Ascending aorta (tissue), 2 donors: ENCODE measurements around the gene GULP1. TPM values are rescaled to one million over a fixed set of nuclear protein-coding genes. Genes with fewer than 3 reads are reported as not detected.

Experiments
- DNase-seq, 2 donors: peaks; one replicate each; pipeline ENCODE4 v3.0.0-alpha.2; 2019; ENCODE audit warnings: low spot score in 2 of 2
- H3K27ac ChIP-seq, 2 donors: fragments of 200-600 bp; sonication (generic); one replicate each; pipeline ENCODE4 v1.5.1; 2016 to 2017; ENCODE audit warnings: mild to moderate bottlenecking in 1 of 2
- H3K27me3 ChIP-seq: fragments of 200-600 bp; sonication (generic); one replicate; pipeline ENCODE4 v1.5.1; 2017
- H3K36me3 ChIP-seq, 2 donors: fragments of 200-600 bp; sonication (generic); one replicate each; pipeline ENCODE4 v1.5.1; 2016
- H3K4me1 ChIP-seq, 2 donors: fragments of 200-600 bp; sonication (generic); one replicate each; pipeline ENCODE4 v1.5.1; 2016 to 2017; ENCODE audit warnings: mild to moderate bottlenecking in 1 of 2
- H3K4me3 ChIP-seq, 2 donors: fragments of 200-600 bp; sonication (generic); one replicate each; pipeline ENCODE4 v1.5.1; 2016 to 2017; ENCODE audit warnings: mild to moderate bottlenecking in 1 of 2
- H3K9me3 ChIP-seq, 2 donors: fragments of 200-600 bp; sonication (generic); one replicate each; pipeline ENCODE4 v1.5.1; 2016
- intact Hi-C: fragments of 100-400 bp; cut with DNase I; formaldehyde crosslinking; loops from one replicate; pipeline ENCODE4 v1.15.1; 2023
- total RNA-seq: library from RNA; depleted of rRNA; stranded (reverse); fragments of >200 nt; gene quantifications from one replicate; pipeline ENCODE4 v1.1.0, GENCODE V29; 2016
- TF ChIP-seq, protein P1 (sequence below), 3 experiments: fragments of 200-600 bp in 2 of 3; fragments of 450-650 bp in 1 of 3; sonication (generic) in 2 of 3; IDR thresholded peaks; one replicate each; pipeline ENCODE4 v1.5.1; 2016 to 2019; ENCODE audit warnings: antibody characterized with exemption in 3 of 3, mild to moderate bottlenecking in 1 of 3, moderate library complexity in 1 of 3

The GULP1 gene
- total RNA-seq, 1 donor from 2014 or later: 67.8 TPM

DNA sequence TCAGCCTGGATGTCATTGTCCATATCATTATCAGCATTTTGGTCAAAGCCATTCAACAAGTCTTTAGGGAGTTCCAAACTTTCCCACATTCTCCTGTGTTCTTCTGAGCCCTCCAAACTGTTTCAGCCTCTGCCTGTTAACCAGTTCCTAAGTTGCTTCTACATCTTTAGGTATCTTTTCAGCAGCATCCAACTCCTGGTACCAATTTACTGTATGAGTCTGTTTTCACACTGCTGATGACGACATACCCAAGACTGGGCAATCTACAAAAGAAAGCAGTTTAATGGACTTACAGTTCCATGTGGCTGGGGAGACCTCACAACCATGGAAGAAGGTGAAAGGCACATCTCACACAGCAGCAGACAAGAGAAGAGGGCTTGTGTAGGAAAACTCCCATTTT, 94.2 kb downstream of the GULP1 start:
- Histone ChIP-seq H3K36me3 (peaks cover 5 to 17% of the 10 kb centered on the region in 2 donors), H3K27ac (no peak overlapping the region), H3K4me1 (peaks cover 0 to 7% of the 10 kb centered on the region in 2 donors), H3K9me3 (peaks cover 0 to 5% of the 10 kb centered on the region in 2 donors), H3K4me3 (no peak overlapping the region), H3K27me3 (no peaks in the 10 kb centered on the region)
- intact Hi-C loops: loop anchor here (5.0 to 10.0 kb wide), 2 partner anchors 46 to 109 kb away; no protein-coding TSS in a partner anchor
- DNase-seq: no peak
- TF ChIP-seq, protein P1, sequence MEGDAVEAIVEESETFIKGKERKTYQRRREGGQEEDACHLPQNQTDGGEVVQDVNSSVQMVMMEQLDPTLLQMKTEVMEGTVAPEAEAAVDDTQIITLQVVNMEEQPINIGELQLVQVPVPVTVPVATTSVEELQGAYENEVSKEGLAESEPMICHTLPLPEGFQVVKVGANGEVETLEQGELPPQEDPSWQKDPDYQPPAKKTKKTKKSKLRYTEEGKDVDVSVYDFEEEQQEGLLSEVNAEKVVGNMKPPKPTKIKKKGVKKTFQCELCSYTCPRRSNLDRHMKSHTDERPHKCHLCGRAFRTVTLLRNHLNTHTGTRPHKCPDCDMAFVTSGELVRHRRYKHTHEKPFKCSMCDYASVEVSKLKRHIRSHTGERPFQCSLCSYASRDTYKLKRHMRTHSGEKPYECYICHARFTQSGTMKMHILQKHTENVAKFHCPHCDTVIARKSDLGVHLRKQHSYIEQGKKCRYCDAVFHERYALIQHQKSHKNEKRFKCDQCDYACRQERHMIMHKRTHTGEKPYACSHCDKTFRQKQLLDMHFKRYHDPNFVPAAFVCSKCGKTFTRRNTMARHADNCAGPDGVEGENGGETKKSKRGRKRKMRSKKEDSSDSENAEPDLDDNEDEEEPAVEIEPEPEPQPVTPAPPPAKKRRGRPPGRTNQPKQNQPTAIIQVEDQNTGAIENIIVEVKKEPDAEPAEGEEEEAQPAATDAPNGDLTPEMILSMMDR (IDR thresholded peaks at IDR 0.05): no peak

- no peak for DNase-seq
- TF ChIP-seq, protein P1 (IDR thresholded peaks at IDR 0.05): no peak
- no peak overlapping the region for H3K27ac ChIP-seq
- H3K36me3 ChIP-seq: peaks cover 5 to 17% of the 10 kb centered on the region in 2 donors
- peaks cover 0 to 25% of the 10 kb centered on the region in 2 donors for H3K9me3 ChIP-seq
- intact Hi-C loops: loop anchor here (5.0 to 10.0 kb wide), 2 partner anchors 43 to 106 kb away; no protein-coding TSS in a partner anchor
- H3K4me1 ChIP-seq: no peaks in the 10 kb centered on the region
- H3K4me3 ChIP-seq: no peak overlapping the region
- no peaks in the 10 kb centered on the region for H3K27me3 ChIP-seq
Observed at GRCh38 chr2:188388831-188389230, 97.2 kb downstream of the GULP1 start.

DNA sequence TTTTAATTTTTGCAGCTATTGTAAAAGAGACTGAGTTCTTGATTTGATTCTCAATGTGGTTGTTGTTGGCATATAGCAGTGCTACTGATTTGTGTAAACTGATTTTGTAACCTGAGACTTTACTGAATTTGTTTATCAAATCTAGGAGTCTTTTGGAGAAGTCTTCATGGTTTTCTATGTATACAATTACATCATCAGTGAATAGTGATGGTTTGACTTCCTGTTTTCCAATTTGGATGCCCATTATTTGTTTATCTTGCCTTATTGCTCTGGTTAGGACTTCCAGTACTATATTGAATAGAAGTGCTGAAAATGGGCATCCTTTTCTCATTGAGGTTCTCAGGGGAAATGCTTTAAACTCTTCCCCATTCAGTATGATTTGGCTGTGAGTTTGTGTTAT, 99.7 kb downstream of the GULP1 start:
- Histone ChIP-seq H3K27me3 (no peaks in the 10 kb centered on the region), H3K9me3 (peaks cover 0 to 34% of the 10 kb centered on the region in 2 donors), H3K4me3 (no peak overlapping the region), H3K36me3 (no peaks in the 10 kb centered on the region), H3K27ac (no peak overlapping the region), H3K4me1 (no peaks in the 10 kb centered on the region)
- TF ChIP-seq, protein P1 (IDR thresholded peaks at IDR 0.05): no peak
- DNase-seq: no peak
- intact Hi-C loops: no loop called here

DNA sequence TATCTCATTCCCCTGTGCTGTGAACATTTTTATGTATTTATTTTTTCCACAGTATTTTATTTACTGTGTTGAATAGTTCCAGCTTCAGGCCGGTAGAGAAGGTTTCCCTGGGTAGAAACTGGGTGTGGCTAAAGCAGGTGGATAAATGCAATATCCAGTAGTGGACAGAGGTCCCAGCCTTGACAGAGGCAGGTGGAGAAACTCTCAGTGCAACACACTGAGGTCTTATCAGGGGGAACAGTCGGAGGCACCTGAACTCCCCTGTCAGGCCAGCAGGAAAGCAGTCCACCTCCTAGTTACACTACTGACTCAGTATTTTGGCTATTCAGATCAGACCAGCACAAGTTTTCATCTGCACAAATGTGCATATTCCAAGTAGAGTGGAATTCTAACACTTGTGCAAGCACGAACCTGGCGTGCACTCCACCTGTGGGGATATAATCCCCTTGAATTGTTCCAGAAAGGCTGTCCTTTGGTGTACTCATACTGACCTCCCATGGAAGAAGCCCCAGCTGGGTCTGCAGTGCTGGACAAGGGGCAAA, 103.3 kb downstream of the GULP1 start:
- H3K27me3 ChIP-seq: no peaks in the 10 kb centered on the region
- intact Hi-C loops: no loop called here
- TF ChIP-seq, protein P1 (IDR thresholded peaks at IDR 0.05): no peak
- H3K36me3 ChIP-seq: no peaks in the 10 kb centered on the region
- no peak overlapping the region for H3K27ac ChIP-seq
- H3K4me1 ChIP-seq: peaks cover 0 to 4% of the 10 kb centered on the region in 2 donors
- no peak overlapping the region for H3K4me3 ChIP-seq
- H3K9me3 ChIP-seq: peaks cover 0 to 34% of the 10 kb centered on the region in 2 donors
- no peak for DNase-seq

DNA sequence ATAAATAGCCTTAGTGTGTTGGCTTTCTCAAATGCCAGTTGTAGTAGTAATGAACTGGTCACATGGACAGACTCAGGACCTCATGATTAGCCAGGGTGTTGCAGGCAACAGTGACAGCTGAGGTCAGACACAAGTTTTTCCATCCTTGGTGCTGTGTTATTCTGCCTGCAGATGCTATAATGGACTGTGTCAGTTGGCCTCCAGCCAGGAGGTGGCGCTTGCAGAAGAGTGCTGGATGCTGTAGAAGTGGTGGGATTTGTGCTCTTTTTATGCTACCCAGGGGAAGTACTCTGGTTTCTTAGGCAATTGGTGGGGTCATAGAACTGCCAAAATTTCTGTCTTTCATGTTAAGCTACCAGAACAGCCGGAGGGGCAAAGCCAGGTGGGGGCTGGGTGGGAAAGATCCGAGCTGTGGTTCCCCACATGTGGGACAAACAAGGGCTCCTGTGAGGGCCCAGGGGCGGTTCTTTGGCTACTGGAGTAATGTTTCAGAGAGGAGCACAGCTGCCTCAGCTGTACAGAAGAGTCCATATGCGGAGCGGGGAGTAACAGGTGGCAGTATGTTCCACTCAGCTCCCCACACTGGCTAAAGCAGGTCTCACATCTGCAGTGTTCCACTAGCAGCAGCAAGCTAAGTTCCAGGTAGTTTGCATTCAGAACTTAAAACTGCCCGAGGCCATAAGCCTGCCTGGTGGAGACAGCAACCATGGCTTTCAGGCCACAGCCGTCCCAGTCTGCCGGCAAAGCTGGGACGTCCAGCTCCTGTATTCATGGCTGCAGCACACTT, 104.4 kb downstream of the GULP1 start:
- intact Hi-C loops: no loop called here
- Histone ChIP-seq H3K4me1 (peaks cover 0 to 4% of the 10 kb centered on the region in 2 donors), H3K36me3 (no peaks in the 10 kb centered on the region), H3K27ac (no peak overlapping the region), H3K9me3 (peaks cover 0 to 27% of the 10 kb centered on the region in 2 donors), H3K27me3 (no peaks in the 10 kb centered on the region), H3K4me3 (no peak overlapping the region)
- TF ChIP-seq, protein P1 (IDR thresholded peaks at IDR 0.05): no peak
- no peak for DNase-seq
